GM23338 (cell line): ENCODE results near the gene NEK8.

Experiments used
- CREB1 ChIP-seq: fragments of 250-450 bp; sonication (Bioruptor Pico); IDR thresholded peaks from 2 replicates; pipeline ENCODE4 v1.5.0; 2020; ENCODE audit warnings: low read depth, mild to moderate bottlenecking, moderate library complexity
- EZH2 ChIP-seq: fragments of 200-600 bp; sonication (generic); IDR thresholded peaks from one replicate; pipeline ENCODE4 v1.8.0; 2017; ENCODE audit warnings: antibody characterized with exemption, mild to moderate bottlenecking, low read depth; ENCODE audit not compliant: unreplicated experiment
- EZH2phosphoT487 ChIP-seq: fragments of 200-600 bp; sonication (generic); IDR thresholded peaks from one replicate; pipeline ENCODE4 v1.8.1; 2018; ENCODE audit warnings: antibody characterized with exemption; ENCODE audit not compliant: unreplicated experiment
- JUNB ChIP-seq: IDR thresholded peaks from one replicate; pipeline ENCODE4 v1.6.1; 2016; ENCODE audit warnings: antibody characterized with exemption; ENCODE audit not compliant: unreplicated experiment
- POLR2AphosphoS5 ChIP-seq: IDR thresholded peaks from 2 replicates; pipeline ENCODE4 v1.6.1; 2016; ENCODE audit warnings: antibody characterized with exemption, low read depth
- STAT1 ChIP-seq: IDR thresholded peaks from one replicate; pipeline ENCODE4 v1.6.1; 2016; ENCODE audit warnings: antibody characterized with exemption; ENCODE audit not compliant: unreplicated experiment
- ZNF114 ChIP-seq: fragments of 250-450 bp; sonication (Bioruptor Pico); IDR thresholded peaks from 2 replicates; pipeline ENCODE4 v1.5.0; 2020; ENCODE audit warnings: mild to moderate bottlenecking, moderate library complexity
- ZNF331 ChIP-seq: fragments of 250-450 bp; sonication (Bioruptor Pico); IDR thresholded peaks from 2 replicates; pipeline ENCODE4 v1.5.0; 2020; ENCODE audit warnings: low read depth, mild to moderate bottlenecking, moderate library complexity
- TF ChIP-seq, protein P1 (sequence below), 2 experiments: fragments of 200-600 bp in 1 of 2; sonication (generic) in 1 of 2; conservative IDR thresholded peaks; 2 replicates each; pipeline versions ENCODE4 v1.5.1 to v1.6.1; 2016 to 2017; ENCODE audit warnings: antibody characterized with exemption in 2 of 2, low read depth in 2 of 2, mild to moderate bottlenecking in 2 of 2, moderate library complexity in 1 of 2
- TF ChIP-seq, protein P2 (sequence below): IDR thresholded peaks from one replicate; pipeline ENCODE4 v1.6.1; 2018; ENCODE audit warnings: antibody characterized with exemption; ENCODE audit not compliant: unreplicated experiment
- TF ChIP-seq, protein P3 (sequence below): IDR thresholded peaks from 2 replicates; pipeline ENCODE4 v1.6.1; 2016; ENCODE audit warnings: antibody characterized with exemption
- TF ChIP-seq, protein P4 (sequence below): fragments of 250-450 bp; sonication (Bioruptor Pico); IDR thresholded peaks from 2 replicates; pipeline ENCODE4 v1.5.0; 2020; ENCODE audit warnings: mild to moderate bottlenecking, moderate library complexity

DNA sequence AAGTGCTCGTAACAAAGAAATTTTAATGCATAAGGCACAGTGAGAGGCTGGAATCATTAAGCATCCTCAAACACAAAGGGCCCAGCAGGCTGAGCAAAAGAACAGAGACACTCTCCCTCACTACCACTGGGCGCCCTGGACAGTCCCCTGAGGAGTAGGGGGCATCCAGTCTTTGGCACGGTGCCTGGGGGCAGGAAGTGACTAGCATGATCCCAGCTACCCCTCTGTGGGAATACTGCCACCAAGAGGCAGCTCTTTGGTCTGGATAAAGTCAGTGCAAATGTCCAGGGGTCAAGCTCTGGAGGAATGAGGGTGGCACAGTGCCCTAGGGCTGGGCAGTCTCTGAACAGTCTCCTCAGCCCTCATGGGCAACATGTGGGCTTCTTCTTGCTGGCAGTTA, 14.3 kb upstream of the NEK8 start:
- TF ChIP-seq, protein P1, sequence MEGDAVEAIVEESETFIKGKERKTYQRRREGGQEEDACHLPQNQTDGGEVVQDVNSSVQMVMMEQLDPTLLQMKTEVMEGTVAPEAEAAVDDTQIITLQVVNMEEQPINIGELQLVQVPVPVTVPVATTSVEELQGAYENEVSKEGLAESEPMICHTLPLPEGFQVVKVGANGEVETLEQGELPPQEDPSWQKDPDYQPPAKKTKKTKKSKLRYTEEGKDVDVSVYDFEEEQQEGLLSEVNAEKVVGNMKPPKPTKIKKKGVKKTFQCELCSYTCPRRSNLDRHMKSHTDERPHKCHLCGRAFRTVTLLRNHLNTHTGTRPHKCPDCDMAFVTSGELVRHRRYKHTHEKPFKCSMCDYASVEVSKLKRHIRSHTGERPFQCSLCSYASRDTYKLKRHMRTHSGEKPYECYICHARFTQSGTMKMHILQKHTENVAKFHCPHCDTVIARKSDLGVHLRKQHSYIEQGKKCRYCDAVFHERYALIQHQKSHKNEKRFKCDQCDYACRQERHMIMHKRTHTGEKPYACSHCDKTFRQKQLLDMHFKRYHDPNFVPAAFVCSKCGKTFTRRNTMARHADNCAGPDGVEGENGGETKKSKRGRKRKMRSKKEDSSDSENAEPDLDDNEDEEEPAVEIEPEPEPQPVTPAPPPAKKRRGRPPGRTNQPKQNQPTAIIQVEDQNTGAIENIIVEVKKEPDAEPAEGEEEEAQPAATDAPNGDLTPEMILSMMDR (conservative IDR thresholded peaks at IDR 0.05; ENCODE audit: low read depth in 2 of 2): peak in 1 of 2 experiments; percentile 33; a peak in 2 of 4 replicates
- TF ChIP-seq POLR2AphosphoS5 (no peak), CREB1 (CRISPR knock-in tag) (no peak), STAT1 (no peak), JUNB (no peak), EZH2 (no peak), ZNF331 (CRISPR knock-in tag) (no peak), ZNF114 (CRISPR knock-in tag) (no peak), EZH2phosphoT487 (no peak)
- TF ChIP-seq, protein P2, sequence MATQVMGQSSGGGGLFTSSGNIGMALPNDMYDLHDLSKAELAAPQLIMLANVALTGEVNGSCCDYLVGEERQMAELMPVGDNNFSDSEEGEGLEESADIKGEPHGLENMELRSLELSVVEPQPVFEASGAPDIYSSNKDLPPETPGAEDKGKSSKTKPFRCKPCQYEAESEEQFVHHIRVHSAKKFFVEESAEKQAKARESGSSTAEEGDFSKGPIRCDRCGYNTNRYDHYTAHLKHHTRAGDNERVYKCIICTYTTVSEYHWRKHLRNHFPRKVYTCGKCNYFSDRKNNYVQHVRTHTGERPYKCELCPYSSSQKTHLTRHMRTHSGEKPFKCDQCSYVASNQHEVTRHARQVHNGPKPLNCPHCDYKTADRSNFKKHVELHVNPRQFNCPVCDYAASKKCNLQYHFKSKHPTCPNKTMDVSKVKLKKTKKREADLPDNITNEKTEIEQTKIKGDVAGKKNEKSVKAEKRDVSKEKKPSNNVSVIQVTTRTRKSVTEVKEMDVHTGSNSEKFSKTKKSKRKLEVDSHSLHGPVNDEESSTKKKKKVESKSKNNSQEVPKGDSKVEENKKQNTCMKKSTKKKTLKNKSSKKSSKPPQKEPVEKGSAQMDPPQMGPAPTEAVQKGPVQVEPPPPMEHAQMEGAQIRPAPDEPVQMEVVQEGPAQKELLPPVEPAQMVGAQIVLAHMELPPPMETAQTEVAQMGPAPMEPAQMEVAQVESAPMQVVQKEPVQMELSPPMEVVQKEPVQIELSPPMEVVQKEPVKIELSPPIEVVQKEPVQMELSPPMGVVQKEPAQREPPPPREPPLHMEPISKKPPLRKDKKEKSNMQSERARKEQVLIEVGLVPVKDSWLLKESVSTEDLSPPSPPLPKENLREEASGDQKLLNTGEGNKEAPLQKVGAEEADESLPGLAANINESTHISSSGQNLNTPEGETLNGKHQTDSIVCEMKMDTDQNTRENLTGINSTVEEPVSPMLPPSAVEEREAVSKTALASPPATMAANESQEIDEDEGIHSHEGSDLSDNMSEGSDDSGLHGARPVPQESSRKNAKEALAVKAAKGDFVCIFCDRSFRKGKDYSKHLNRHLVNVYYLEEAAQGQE: no peak
- TF ChIP-seq, protein P3, sequence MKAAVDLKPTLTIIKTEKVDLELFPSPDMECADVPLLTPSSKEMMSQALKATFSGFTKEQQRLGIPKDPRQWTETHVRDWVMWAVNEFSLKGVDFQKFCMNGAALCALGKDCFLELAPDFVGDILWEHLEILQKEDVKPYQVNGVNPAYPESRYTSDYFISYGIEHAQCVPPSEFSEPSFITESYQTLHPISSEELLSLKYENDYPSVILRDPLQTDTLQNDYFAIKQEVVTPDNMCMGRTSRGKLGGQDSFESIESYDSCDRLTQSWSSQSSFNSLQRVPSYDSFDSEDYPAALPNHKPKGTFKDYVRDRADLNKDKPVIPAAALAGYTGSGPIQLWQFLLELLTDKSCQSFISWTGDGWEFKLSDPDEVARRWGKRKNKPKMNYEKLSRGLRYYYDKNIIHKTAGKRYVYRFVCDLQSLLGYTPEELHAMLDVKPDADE: no peak
- TF ChIP-seq, protein P4, sequence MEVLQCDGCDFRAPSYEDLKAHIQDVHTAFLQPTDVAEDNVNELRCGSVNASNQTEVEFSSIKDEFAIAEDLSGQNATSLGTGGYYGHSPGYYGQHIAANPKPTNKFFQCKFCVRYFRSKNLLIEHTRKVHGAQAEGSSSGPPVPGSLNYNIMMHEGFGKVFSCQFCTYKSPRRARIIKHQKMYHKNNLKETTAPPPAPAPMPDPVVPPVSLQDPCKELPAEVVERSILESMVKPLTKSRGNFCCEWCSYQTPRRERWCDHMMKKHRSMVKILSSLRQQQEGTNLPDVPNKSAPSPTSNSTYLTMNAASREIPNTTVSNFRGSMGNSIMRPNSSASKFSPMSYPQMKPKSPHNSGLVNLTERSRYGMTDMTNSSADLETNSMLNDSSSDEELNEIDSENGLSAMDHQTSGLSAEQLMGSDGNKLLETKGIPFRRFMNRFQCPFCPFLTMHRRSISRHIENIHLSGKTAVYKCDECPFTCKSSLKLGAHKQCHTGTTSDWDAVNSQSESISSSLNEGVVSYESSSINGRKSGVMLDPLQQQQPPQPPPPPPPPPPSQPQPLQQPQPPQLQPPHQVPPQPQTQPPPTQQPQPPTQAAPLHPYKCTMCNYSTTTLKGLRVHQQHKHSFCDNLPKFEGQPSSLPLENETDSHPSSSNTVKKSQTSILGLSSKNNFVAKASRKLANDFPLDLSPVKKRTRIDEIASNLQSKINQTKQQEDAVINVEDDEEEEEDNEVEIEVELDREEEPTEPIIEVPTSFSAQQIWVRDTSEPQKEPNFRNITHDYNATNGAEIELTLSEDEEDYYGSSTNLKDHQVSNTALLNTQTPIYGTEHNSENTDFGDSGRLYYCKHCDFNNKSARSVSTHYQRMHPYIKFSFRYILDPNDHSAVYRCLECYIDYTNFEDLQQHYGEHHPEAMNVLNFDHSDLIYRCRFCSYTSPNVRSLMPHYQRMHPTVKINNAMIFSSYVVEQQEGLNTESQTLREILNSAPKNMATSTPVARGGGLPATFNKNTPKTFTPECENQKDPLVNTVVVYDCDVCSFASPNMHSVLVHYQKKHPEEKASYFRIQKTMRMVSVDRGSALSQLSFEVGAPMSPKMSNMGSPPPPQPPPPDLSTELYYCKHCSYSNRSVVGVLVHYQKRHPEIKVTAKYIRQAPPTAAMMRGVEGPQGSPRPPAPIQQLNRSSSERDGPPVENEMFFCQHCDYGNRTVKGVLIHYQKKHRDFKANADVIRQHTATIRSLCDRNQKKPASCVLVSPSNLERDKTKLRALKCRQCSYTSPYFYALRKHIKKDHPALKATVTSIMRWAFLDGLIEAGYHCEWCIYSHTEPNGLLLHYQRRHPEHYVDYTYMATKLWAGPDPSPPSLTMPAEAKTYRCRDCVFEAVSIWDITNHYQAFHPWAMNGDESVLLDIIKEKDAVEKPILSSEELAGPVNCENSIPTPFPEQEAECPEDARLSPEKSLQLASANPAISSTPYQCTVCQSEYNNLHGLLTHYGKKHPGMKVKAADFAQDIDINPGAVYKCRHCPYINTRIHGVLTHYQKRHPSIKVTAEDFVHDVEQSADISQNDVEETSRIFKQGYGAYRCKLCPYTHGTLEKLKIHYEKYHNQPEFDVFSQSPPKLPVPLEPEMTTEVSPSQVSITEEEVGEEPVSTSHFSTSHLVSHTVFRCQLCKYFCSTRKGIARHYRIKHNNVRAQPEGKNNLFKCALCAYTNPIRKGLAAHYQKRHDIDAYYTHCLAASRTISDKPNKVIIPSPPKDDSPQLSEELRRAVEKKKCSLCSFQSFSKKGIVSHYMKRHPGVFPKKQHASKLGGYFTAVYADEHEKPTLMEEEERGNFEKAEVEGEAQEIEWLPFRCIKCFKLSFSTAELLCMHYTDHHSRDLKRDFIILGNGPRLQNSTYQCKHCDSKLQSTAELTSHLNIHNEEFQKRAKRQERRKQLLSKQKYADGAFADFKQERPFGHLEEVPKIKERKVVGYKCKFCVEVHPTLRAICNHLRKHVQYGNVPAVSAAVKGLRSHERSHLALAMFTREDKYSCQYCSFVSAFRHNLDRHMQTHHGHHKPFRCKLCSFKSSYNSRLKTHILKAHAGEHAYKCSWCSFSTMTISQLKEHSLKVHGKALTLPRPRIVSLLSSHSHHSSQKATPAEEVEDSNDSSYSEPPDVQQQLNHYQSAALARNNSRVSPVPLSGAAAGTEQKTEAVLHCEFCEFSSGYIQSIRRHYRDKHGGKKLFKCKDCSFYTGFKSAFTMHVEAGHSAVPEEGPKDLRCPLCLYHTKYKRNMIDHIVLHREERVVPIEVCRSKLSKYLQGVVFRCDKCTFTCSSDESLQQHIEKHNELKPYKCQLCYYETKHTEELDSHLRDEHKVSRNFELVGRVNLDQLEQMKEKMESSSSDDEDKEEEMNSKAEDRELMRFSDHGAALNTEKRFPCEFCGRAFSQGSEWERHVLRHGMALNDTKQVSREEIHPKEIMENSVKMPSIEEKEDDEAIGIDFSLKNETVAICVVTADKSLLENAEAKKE (CRISPR knock-in tag): no peak
